ENCODE data around the gene ARHGEF7. TPM values are rescaled to one million over a fixed set of nuclear protein-coding genes. Genes with fewer than 3 reads are reported as not detected.
"Not testable (repeated sequence)": the region's sequence is repeated elsewhere in the genome, so short reads cannot be mapped to it uniquely, and the experiment has no call there.

ARHGEF7 gene, protein sequence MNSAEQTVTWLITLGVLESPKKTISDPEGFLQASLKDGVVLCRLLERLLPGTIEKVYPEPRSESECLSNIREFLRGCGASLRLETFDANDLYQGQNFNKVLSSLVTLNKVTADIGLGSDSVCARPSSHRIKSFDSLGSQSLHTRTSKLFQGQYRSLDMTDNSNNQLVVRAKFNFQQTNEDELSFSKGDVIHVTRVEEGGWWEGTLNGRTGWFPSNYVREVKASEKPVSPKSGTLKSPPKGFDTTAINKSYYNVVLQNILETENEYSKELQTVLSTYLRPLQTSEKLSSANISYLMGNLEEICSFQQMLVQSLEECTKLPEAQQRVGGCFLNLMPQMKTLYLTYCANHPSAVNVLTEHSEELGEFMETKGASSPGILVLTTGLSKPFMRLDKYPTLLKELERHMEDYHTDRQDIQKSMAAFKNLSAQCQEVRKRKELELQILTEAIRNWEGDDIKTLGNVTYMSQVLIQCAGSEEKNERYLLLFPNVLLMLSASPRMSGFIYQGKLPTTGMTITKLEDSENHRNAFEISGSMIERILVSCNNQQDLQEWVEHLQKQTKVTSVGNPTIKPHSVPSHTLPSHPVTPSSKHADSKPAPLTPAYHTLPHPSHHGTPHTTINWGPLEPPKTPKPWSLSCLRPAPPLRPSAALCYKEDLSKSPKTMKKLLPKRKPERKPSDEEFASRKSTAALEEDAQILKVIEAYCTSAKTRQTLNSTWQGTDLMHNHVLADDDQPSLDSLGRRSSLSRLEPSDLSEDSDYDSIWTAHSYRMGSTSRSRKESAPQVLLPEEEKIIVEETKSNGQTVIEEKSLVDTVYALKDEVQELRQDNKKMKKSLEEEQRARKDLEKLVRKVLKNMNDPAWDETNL
- total RNA-seq (2014; rRNA removed; shearing (Covaris generic); ENCODE audit: low replicate concordance) = 90.6 and 100 TPM in 2 replicates

DNA sequence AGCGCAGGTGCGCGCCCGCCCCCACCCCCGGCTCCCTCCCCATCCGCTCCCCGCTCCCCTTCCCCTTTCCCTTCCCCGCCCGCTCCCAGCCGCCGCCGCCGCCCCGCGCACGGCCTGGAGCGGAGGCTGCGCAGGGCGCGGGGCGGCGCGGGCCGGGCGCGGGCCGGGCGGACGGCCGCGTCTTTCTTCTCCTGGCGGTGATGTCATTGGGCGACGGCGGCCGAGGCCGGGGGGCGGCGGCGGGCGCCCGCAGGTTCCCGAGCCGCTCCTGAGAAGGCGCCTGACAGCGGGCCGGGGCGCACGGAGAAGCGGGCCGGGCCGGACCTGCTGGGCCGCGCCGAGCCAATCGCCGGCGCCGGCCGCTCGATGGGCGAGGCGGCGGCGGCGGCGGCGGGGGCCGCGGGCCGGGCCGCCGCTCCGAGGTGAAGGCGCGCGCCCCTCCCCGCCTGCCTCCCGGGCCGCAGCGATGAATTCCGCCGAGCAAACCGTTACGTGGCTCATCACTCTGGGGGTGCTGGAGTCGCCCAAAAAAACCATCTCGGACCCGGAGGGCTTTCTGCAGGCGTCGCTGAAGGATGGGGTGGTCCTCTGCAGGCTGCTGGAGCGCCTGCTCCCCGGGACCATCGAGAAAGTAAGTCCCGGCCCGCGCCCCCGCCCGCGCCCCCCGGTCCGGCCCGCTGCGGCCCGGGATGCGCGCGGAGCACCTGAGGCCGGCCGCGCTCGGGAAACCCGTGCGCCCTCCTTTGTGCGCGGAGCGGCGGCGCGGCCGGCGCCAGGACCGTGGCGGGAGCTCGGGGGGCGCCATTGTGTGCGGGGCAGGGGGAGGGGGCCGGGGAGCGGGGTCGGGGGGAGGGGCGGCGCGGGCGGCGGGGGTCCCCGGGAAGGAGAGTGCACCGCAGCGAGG lies at the start of gene ARHGEF7:
Gene ARHGEF7 (plus strand): TSS at position 250 of the 904 bp plus-strand sequence. CDS start 217 bp downstream, at position 467.
- Histone ChIP-seq H3K4me1 (ENCODE audit: low read length) (peaks cover 5% of the 10 kb centered on the region), H3K27ac (ENCODE audit: low read length) (no peak within 1 kb of the TSS), H3K9ac (ENCODE audit: low read length) (no peak within 1 kb of the TSS), H3K4me2 (ENCODE audit: low read depth, low read length, poor library complexity, severe bottlenecking) (no peak within 1 kb of the TSS), H3K9me3 (ENCODE audit: low read length) (no peaks in the 10 kb centered on the region), H4K20me1 (ENCODE audit: insufficient read depth, low read depth, low read length) (no peaks in the 10 kb centered on the region), H3K4me3 (ENCODE audit: low read length) (no peak within 1 kb of the TSS), H3K27me3 (ENCODE audit: low read length) (no peaks in the 10 kb centered on the region), H2AFZ (ENCODE audit: low read length) (no peak within 1 kb of the TSS), H3K36me3 (ENCODE audit: insufficient read depth, low read length) (no peaks in the 10 kb centered on the region), H3K9me2 (replicated peaks; ENCODE audit: insufficient read depth, low read length) (no peaks in the 10 kb centered on the region), H3K79me2 (ENCODE audit: low read length) (no peaks in the 10 kb centered on the region)
- DNase-seq = no peak

GRCh38 chr13:111065698-111066097 lies 49.4 kb upstream of the ARHGEF7 start:
- Histone ChIP-seq H3K4me1 (ENCODE audit: low read length) (peaks cover 5% of the 10 kb centered on the region), H4K20me1 (ENCODE audit: insufficient read depth, low read depth, low read length) (no peaks in the 10 kb centered on the region), H3K4me2 (ENCODE audit: low read depth, low read length, poor library complexity, severe bottlenecking) (no peak overlapping the region), H3K9me2 (replicated peaks; ENCODE audit: insufficient read depth, low read length) (no peaks in the 10 kb centered on the region), H3K36me3 (ENCODE audit: insufficient read depth, low read length) (no peaks in the 10 kb centered on the region), H3K9ac (ENCODE audit: low read length) (no peak overlapping the region), H3K27me3 (ENCODE audit: low read length) (no peaks in the 10 kb centered on the region), H2AFZ (ENCODE audit: low read length) (no peak overlapping the region), H3K27ac (ENCODE audit: low read length) (no peak overlapping the region), H3K79me2 (ENCODE audit: low read length) (no peaks in the 10 kb centered on the region), H3K9me3 (ENCODE audit: low read length) (no peaks in the 10 kb centered on the region), H3K4me3 (ENCODE audit: low read length) (no peak overlapping the region)
- DNase-seq = no peak

DNA sequence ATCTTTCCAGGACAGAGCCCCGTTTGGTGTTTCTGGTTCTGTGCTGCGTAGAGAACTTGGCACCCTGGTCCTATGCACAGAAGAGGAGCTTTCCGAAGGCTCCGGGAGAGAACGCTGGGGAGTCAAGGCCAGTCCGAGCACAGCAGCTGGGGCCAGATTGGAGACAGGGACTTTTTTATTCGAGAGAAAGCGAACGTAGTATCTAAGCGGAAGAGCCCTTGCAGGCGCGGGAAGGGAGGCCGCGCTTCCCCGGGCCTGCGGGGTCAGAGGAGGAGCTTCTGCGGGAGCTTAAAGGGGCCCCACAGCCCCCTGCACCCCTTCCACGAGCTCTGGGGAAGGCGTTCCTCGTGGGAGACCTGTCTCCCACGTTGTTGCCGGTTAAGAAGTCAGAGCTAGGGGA lies 48.6 kb upstream of the ARHGEF7 start:
- H3K36me3 ChIP-seq (ENCODE audit: insufficient read depth, low read length) = no peaks in the 10 kb centered on the region
- H3K9me2 ChIP-seq (replicated peaks; ENCODE audit: insufficient read depth, low read length) = no peaks in the 10 kb centered on the region
- H3K4me3 ChIP-seq (ENCODE audit: low read length) = no peak overlapping the region
- no peaks in the 10 kb centered on the region for H3K27me3 ChIP-seq (ENCODE audit: low read length)
- H2AFZ ChIP-seq (ENCODE audit: low read length) = no peak overlapping the region
- no peaks in the 10 kb centered on the region for H3K79me2 ChIP-seq (ENCODE audit: low read length)
- no peak overlapping the region for H3K9ac ChIP-seq (ENCODE audit: low read length)
- no peaks in the 10 kb centered on the region for H3K9me3 ChIP-seq (ENCODE audit: low read length)
- H3K4me2 ChIP-seq (ENCODE audit: low read depth, low read length, poor library complexity, severe bottlenecking) = no peak overlapping the region
- no peak overlapping the region for H3K27ac ChIP-seq (ENCODE audit: low read length)
- peaks cover 5% of the 10 kb centered on the region for H3K4me1 ChIP-seq (ENCODE audit: low read length)
- DNase-seq = no peak
- no peaks in the 10 kb centered on the region for H4K20me1 ChIP-seq (ENCODE audit: insufficient read depth, low read depth, low read length)

- Histone ChIP-seq H3K36me3 (ENCODE audit: insufficient read depth, low read length) (no peaks in the 10 kb centered on the region), H3K4me3 (ENCODE audit: low read length) (no peak overlapping the region), H4K20me1 (ENCODE audit: insufficient read depth, low read depth, low read length) (no peaks in the 10 kb centered on the region), H3K4me2 (ENCODE audit: low read depth, low read length, poor library complexity, severe bottlenecking) (no peak overlapping the region), H3K27me3 (ENCODE audit: low read length) (0 out of 2 replicates have a peak, but pooled peaks cover 3% of the 10 kb centered on the region), H3K9ac (ENCODE audit: low read length) (no peak overlapping the region), H3K9me3 (ENCODE audit: low read length) (0 out of 2 replicates have a peak, but pooled peaks cover 4% of the 10 kb centered on the region), H3K4me1 (ENCODE audit: low read length) (peaks cover 5% of the 10 kb centered on the region), H3K79me2 (ENCODE audit: low read length) (no peaks in the 10 kb centered on the region), H3K9me2 (replicated peaks; ENCODE audit: insufficient read depth, low read length) (no peaks in the 10 kb centered on the region), H2AFZ (ENCODE audit: low read length) (no peak overlapping the region), H3K27ac (ENCODE audit: low read length) (no peak overlapping the region)
- DNase-seq = no peak
Measured at GRCh38 chr13:111068009-111068350, 47.1 kb upstream of the ARHGEF7 start.

DNA sequence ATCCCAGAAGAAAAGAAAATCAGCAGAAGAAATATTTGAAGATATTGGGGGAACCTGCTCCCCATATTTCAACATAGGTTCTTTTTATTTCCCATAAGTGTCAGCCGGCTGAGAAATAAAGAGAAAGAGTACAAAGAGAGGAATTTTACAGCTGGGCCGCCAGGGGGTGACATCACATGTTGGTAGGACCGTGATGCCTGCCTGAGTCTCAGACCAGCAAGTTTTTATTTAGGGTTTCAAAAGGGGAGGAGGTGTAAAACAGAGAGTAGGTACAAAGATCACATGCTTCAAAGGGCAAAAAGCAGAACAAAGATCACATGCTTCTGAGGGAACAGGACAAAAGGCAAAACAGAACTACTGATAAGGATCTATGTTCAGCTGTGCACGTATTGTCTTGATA lies 44.0 kb upstream of the ARHGEF7 start:
- H3K4me3 ChIP-seq (ENCODE audit: low read length); H4K20me1 ChIP-seq (ENCODE audit: insufficient read depth, low read depth, low read length); H3K36me3 ChIP-seq (ENCODE audit: insufficient read depth, low read length); H3K79me2 ChIP-seq (ENCODE audit: low read length); H3K9ac ChIP-seq (ENCODE audit: low read length); H3K27me3 ChIP-seq (ENCODE audit: low read length); H2AFZ ChIP-seq (ENCODE audit: low read length); H3K9me2 ChIP-seq (replicated peaks; ENCODE audit: insufficient read depth, low read length); H3K4me1 ChIP-seq (ENCODE audit: low read length); H3K27ac ChIP-seq (ENCODE audit: low read length); H3K4me2 ChIP-seq (ENCODE audit: low read depth, low read length, poor library complexity, severe bottlenecking): not testable (repeated sequence)
- H3K9me3 ChIP-seq (ENCODE audit: low read length) = peaks cover 18% of the 10 kb centered on the region
- peak; percentile 70 for DNase-seq

GRCh38 chr13:111071526-111071925 lies 43.6 kb upstream of the ARHGEF7 start:
- not testable (repeated sequence) for H3K4me2 ChIP-seq (ENCODE audit: low read depth, low read length, poor library complexity, severe bottlenecking); H4K20me1 ChIP-seq (ENCODE audit: insufficient read depth, low read depth, low read length); H3K27me3 ChIP-seq (ENCODE audit: low read length); H3K9ac ChIP-seq (ENCODE audit: low read length); H3K36me3 ChIP-seq (ENCODE audit: insufficient read depth, low read length); H3K4me3 ChIP-seq (ENCODE audit: low read length); H3K27ac ChIP-seq (ENCODE audit: low read length); DNase-seq; H3K9me2 ChIP-seq (replicated peaks; ENCODE audit: insufficient read depth, low read length); H3K79me2 ChIP-seq (ENCODE audit: low read length); H2AFZ ChIP-seq (ENCODE audit: low read length); H3K4me1 ChIP-seq (ENCODE audit: low read length)
- H3K9me3 ChIP-seq (ENCODE audit: low read length) = peaks cover 18% of the 10 kb centered on the region

DNA sequence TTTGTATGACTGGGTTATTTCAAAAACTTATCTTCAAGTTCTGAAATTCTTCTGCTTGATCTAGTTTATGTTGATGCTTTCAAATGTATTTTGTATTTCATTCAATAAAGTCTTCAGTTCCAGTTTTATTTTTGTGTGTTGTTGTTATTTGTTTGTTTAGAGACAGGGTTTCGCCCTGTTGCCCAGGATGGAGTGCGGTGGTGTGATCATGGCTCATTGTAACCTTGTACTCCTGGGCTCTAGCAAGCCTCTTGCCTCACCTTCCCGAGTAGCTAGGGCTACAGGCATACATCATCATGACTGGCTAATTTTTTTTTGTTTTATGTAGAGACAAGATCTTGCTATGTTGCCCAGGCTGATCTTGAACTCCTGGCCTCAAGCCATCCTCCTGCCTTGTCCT lies 40.3 kb upstream of the ARHGEF7 start:
- Histone ChIP-seq H3K79me2 (ENCODE audit: low read length) (no peaks in the 10 kb centered on the region), H3K9me3 (ENCODE audit: low read length) (peaks cover 18% of the 10 kb centered on the region), H4K20me1 (ENCODE audit: insufficient read depth, low read depth, low read length) (no peaks in the 10 kb centered on the region), H3K4me2 (ENCODE audit: low read depth, low read length, poor library complexity, severe bottlenecking) (no peak overlapping the region), H3K9ac (ENCODE audit: low read length) (no peak overlapping the region), H3K36me3 (ENCODE audit: insufficient read depth, low read length) (no peaks in the 10 kb centered on the region), H3K4me1 (ENCODE audit: low read length) (no peaks in the 10 kb centered on the region), H2AFZ (ENCODE audit: low read length) (no peak overlapping the region), H3K27me3 (ENCODE audit: low read length) (0 out of 2 replicates have a peak, but pooled peaks cover 3% of the 10 kb centered on the region), H3K9me2 (replicated peaks; ENCODE audit: insufficient read depth, low read length) (no peaks in the 10 kb centered on the region), H3K4me3 (ENCODE audit: low read length) (no peak overlapping the region), H3K27ac (ENCODE audit: low read length) (no peak overlapping the region)
- DNase-seq = no peak

Measured in Karpas-422 (cell line).